AG10803 (cell line): ENCODE results near the gene DUSP28.

Experiments
- DNase-seq: peaks from one replicate; pipeline ENCODE4 v3.0.0; 2010; ENCODE audit warnings: low read depth
- H3K4me3 ChIP-seq: 2 replicates; pipeline ENCODE4 v1.5.1; 2011; ENCODE audit warnings: mild to moderate bottlenecking, low read length, control low read depth
- TF ChIP-seq, protein P1 (sequence below): conservative IDR thresholded peaks from 2 replicates; pipeline ENCODE4 v1.5.1; 2011; ENCODE audit warnings: mild to moderate bottlenecking, low read length, control low read depth, inconsistent platforms

DUSP28 gene

DNA sequence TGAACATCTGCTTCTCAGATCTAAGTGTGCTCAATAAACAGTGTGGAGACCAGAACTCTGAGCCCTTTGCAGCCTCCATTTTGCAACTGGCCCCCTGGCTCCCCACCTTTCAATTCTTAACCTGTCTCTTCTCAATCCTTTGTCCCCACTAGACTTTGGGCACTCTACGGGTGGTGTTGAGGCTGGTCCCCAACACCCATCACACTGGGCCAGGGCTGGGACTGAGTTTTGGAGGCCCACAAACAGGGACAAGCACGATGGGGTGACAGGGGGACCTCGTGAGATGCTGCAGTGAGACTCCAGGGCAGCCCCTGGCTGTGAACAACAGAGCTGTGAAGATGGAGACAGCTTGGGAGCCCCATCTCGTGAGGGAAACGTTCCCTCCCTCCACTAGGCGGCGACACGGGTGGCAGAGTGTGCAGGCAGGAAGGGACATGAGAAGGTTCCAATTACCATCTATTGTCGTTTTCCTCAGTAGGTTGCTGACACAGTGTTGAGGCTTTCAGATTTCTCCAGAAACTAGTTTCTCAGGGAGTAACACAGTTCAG, 3.5 kb upstream of the DUSP28 start:
- TF ChIP-seq, protein P1, sequence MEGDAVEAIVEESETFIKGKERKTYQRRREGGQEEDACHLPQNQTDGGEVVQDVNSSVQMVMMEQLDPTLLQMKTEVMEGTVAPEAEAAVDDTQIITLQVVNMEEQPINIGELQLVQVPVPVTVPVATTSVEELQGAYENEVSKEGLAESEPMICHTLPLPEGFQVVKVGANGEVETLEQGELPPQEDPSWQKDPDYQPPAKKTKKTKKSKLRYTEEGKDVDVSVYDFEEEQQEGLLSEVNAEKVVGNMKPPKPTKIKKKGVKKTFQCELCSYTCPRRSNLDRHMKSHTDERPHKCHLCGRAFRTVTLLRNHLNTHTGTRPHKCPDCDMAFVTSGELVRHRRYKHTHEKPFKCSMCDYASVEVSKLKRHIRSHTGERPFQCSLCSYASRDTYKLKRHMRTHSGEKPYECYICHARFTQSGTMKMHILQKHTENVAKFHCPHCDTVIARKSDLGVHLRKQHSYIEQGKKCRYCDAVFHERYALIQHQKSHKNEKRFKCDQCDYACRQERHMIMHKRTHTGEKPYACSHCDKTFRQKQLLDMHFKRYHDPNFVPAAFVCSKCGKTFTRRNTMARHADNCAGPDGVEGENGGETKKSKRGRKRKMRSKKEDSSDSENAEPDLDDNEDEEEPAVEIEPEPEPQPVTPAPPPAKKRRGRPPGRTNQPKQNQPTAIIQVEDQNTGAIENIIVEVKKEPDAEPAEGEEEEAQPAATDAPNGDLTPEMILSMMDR, result peak; percentile 54
- DNase-seq, result peak; percentile 48
- H3K4me3 ChIP-seq, result no peak overlapping the region

DNA sequence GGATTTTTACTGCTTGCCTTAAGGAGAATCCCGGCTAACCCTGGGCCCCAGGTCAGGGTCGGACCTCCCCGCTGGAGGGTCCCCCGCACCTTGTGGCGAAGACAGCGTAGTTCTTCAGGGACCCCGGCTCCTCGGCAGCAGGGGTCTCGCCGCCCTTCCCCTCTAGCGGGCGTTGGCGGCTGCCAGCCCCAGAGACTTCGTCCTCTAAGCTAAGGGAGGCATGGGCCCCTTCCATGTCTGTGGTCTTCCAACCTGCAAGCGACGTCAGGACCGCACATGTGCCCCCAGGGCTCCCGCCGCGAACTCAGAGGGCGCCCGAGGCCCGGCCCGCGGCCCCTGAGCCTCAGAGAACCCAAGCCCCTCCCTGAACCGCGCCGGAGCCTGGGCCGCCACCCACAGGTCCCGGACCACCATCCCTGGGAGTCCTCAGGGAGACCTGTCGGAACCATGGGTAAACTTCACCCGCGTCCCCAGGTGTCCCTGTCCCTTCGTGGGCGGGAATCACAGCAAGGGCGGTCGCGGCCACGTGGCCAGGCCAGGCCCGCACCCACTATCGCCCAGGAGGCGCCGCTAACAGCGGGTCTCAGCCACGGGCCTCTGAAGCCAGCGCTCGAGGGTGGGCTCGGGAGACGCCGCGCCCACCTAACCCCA, 2.9 kb upstream of the DUSP28 start:
- DNase-seq, result no peak
- TF ChIP-seq, protein P1, result no peak
- peak overlapping the region; percentile 58 for H3K4me3 ChIP-seq

DNA sequence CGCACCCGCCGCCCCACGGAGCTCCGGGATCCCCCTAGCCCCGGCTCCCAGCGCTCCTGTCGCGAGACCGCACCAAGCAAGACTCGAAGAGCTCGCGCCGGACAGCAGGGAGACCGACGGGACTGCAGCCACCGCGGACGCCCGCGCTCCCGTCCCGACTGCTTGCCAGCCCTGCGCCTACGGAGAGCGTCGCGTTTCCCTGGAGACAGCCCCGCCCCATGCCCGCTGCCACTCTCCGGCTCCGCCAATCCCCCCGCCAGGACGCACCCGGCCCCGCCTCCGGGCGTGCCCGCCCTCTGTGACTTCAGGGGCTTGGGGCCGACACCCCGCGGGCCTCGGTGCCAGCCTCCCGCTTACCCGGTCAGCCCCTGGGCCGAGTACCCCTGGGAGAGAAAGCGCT, 2.3 kb upstream of the DUSP28 start, which contains the start of gene ANKMY1:
Gene ANKMY1 (minus strand): TSS at position 181 of the 400 bp plus-strand sequence. CDS start 653 bp downstream, outside the sequence.
- peak; percentile 69 for DNase-seq
- peak within 1 kb of the TSS; percentile 58 for H3K4me3 ChIP-seq

DNA sequence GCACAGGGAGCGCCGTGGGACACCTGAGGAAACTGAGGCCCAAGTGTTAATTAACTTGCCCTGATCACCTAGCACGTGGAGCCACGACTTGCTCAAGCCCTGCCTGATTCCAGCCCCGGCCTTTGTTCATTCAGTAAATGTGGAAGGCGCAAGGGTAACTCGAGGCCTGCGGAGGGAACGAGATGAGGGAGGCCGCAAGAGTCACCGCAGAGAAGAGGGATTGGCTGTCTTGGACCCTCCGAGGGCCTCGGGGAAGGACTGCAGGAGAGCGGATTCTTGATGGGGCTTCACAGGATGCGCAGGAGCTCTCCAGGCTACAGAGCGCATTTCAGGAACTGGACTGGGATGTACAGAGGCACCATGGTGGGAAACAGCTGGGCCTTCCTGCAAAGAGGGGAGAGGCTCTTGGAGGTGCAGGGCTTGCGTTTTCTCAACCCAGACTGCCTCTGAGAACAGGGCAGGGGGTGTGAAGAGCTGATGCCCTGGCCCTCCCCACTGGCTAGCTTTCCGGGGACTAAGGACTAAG, 1.9 kb upstream of the DUSP28 start:
- peak overlapping the region; percentile 58 for H3K4me3 ChIP-seq
- TF ChIP-seq, protein P1, result no peak
- DNase-seq, result no peak

More for the DNA sequence above, 2.3 kb upstream of the DUSP28 start, which contains the start of gene ANKMY1:
- TF ChIP-seq, protein P1, result no peak

DNA sequence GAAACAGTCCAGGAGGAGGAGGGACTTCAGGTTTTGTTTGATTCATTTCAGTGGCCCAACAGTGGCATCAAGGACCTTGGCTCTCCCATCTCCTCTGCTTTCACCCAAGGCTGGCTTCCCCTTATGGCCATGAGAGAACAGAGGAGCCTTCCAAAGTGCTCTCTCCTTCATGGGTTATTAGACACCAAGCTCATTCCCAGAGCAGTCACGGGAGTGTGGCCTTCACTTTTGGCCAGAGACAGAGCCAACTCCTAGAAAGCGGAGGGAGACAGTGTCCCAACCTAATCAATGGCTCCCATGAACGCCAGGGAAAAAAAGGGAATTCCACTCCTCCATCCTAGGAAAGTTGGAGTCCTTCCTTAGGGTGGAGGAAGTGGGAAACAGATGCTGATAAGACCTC, 871 bp upstream of the DUSP28 start:
- no peak overlapping the region for H3K4me3 ChIP-seq
- TF ChIP-seq, protein P1, result no peak
- DNase-seq, result no peak

DNA sequence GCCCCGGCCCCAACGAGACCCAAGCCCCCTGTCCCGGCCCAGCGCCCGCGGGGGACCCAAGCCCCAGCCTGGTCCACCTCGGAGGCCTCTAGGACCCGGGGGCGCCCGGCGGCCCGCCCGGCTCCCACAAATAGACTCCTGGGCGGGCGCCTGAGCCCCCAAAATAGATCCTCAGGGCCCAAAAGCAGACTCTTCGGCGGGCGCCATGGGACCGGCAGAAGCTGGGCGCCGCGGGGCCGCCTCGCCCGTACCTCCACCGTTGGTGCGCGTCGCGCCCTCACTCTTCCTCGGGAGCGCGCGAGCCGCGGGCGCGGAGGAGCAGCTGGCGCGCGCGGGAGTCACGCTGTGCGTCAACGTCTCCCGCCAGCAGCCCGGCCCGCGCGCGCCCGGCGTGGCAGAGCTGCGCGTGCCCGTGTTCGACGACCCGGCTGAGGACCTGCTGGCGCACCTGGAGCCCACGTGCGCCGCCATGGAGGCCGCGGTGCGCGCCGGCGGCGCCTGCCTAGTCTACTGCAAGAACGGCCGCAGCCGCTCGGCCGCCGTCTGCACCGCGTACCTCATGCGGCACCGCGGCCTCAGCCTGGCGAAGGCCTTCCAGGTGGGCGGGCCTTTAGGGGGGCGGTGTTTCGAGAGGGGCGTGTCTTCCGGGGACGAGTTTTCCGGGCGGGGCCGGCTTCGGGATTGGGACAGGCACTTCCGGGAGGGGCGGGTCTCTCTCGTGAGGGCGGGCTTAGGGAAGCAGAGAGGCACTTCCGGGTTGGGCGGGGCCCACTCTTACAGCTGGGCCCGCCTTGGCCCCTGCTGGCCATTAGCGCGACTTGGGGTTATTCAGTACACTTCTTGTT, 545 bp downstream of the DUSP28 start:
- DNase-seq, result peak; percentile 98
- TF ChIP-seq, protein P1, result peak; percentile 44
- peak overlapping the region; percentile 65 for H3K4me3 ChIP-seq
